Fibroblast of peridontal ligament (primary cell): ENCODE data around the gene PCBP4.

Source experiments
- DNase-seq: peaks from one replicate; pipeline ENCODE4 v3.0.0-alpha.2; 2010; ENCODE audit errors: extremely low read depth

PCBP4 gene

GRCh38 chr3:51967384-51968169, at the start of gene PCBP4:
Gene PCBP4 (minus strand): TSS chr3:51967454. CDS start chr3:51961240, 6,214 bp downstream.
- no peak for DNase-seq

GRCh38 chr3:52015438-52016228, 48.4 kb upstream of the PCBP4 start:
- no peak for DNase-seq

- no peak for DNase-seq
Measured at GRCh38 chr3:52014613-52015012, 47.4 kb upstream of the PCBP4 start.

- DNase-seq = no peak
Measured at GRCh38 chr3:52013802-52014598, 46.7 kb upstream of the PCBP4 start.

GRCh38 chr3:52012699-52013098, 45.4 kb upstream of the PCBP4 start:
- no peak for DNase-seq

GRCh38 chr3:52010431-52010830, 43.2 kb upstream of the PCBP4 start:
- no peak for DNase-seq

- DNase-seq = no peak
Measured at GRCh38 chr3:52007291-52007690, 40.0 kb upstream of the PCBP4 start.

GRCh38 chr3:52006820-52007133, 39.5 kb upstream of the PCBP4 start:
- no peak for DNase-seq

- DNase-seq = no peak
Measured at GRCh38 chr3:52006017-52006819, 39.0 kb upstream of the PCBP4 start.

- peak; percentile 35 for DNase-seq
Measured at GRCh38 chr3:52005571-52005986, 38.3 kb upstream of the PCBP4 start.

GRCh38 chr3:52004906-52005395, 37.7 kb upstream of the PCBP4 start:
- DNase-seq = no peak

GRCh38 chr3:52004163-52004787, 37.0 kb upstream of the PCBP4 start:
- peak; percentile 41 for DNase-seq

- no peak for DNase-seq
Measured at GRCh38 chr3:52002748-52003147, 35.5 kb upstream of the PCBP4 start.

GRCh38 chr3:52001443-52001974, 34.3 kb upstream of the PCBP4 start:
- peak; percentile 43 for DNase-seq

- DNase-seq = no peak
Measured at GRCh38 chr3:51999846-52000245, 32.6 kb upstream of the PCBP4 start.

GRCh38 chr3:51998774-51999173, 31.5 kb upstream of the PCBP4 start:
- no peak for DNase-seq

GRCh38 chr3:51997935-51998596, 30.8 kb upstream of the PCBP4 start:
- DNase-seq = no peak

- no peak for DNase-seq
Measured at GRCh38 chr3:51997172-51997571, 29.9 kb upstream of the PCBP4 start.

GRCh38 chr3:51995346-51996163, 28.3 kb upstream of the PCBP4 start, which contains the start of gene RPL29:
Gene RPL29 (minus strand): TSS chr3:51995895. CDS start chr3:51995461, 434 bp downstream.
- peak; percentile 97 for DNase-seq
